AG08396 (cell line): Measurements from ENCODE around the gene TSHZ1.
"Not testable (repeated sequence)": the region's sequence is repeated elsewhere in the genome, so short reads cannot be mapped to it uniquely, and the experiment has no call there.

Source experiments
- DNase-seq: peaks from one replicate; pipeline ENCODE4 v3.0.0; 2012; ENCODE audit warnings: low spot score, mixed read lengths

Gene TSHZ1

DNA sequence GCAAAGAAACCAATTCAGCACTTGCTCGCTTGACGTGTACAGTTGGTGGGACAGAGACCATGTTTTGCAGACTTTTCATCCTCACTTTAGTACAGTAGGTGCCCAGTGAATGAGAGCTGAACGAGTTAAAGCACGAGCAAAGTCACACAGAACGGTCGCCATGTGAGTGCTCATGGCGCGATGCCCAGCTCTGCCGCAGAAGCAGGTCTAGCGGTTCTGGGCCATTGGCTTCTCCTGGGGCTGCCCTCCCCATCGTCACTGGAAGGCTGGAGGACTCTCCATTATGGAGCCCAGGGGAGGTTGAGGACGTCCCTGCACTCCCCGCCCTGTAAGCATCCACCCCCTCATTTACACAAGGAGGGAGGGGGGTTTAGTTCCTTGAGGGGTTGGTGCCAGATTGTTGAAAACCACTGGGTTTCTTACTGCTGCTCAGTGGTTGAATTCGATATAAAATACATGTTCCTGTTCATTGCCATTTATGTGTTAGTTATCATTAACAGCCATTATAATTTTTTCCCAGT, 26.6 kb upstream of the TSHZ1 start:
- DNase-seq: no peak

DNA sequence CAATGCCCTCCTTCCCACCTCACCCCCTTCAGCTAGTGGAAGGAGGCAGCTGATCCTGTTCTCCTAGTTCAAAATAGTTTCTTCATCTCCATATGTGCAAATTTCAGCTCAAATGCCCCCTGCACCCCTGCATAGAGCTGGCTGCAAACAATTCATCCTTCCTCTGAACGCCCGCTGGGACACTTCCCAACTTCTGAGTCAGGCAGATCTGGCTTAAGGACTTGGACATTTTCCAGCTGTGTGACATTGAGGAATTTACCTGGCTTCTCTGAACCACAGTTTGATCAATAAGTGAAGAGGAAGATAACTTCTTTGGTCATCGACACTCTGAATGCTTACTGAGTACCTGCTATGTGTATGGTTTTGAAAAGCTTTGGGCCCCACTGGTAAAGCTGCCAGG, 25.1 kb upstream of the TSHZ1 start:
- DNase-seq: no peak

DNA sequence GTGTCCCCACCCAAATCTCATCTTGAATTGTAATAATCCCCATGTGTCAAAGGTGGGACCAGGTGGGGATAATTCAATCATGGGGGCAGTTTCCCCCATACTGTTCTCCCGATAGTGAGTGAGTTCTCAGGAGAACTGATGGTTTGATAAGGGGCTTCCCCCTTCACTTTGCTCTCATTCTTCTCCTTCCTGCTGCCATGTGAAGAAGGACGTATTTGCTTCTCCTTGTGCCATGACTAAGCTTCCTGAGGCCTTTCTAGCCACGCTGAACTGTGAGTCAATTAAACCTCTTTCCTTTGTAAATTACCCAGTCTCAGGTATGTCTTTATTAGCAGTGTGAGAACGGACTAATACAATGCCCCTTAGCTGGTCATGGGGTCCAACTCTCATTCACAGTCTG, 22.9 kb upstream of the TSHZ1 start:
- DNase-seq: not testable (repeated sequence)

DNA sequence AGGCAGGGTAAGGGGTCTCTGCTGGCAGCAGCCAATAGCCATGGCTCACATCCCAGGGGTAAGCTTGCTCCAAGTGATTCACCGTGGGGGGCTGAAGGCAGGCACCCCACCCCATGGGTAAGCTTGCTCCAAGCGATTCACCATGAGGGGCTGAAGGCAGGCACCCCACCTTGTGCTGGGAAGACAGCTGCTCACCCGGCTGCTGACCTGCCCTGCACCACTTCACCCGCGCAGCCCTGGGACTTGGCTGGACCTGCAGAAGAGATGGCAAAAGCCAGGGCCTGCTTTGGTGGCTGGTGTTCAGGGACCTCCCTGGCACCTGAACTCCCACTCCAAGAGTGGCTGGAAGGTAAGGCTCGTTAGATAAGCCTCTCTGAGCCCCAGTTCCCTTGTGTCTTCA, 20.9 kb upstream of the TSHZ1 start:
- DNase-seq: no peak

DNA sequence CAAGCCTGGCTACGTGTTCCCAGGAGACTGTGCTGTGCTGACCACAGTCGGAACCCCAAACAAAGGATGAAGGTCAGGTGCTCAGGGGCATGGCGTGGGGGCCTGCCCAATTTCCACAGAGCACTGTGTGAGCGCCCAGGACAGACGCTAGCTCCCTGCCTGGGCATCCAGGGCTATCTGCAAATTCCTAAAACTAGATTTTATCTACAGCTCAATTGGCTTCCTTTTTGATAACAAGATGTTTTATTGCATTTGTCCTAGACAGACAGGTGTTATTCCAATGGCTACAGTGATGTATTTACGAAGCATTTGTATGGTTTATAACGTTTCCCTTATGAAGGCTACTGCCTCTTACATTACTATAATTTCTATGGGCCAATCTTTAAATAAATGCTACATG, 17.7 kb upstream of the TSHZ1 start:
- DNase-seq: no peak

DNA sequence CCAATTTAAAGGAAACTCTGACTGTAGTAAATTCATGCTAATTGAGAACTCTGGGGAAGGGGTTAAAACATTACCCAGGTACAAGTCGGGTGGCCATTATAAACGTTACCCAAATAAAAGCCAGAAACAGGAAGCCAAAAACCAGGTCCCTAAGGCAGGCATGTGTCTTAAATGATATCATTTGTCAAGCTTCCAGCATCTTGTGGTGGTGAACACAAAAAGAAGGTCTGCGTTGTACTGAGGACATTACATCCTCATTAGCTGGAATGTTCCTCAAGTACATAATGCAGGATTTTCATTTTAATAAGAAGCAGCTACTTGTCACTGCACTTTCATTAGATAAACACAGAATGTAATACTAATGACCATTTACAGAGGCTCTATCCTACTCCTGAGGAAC, 12.6 kb upstream of the TSHZ1 start:
- DNase-seq: no peak

DNA sequence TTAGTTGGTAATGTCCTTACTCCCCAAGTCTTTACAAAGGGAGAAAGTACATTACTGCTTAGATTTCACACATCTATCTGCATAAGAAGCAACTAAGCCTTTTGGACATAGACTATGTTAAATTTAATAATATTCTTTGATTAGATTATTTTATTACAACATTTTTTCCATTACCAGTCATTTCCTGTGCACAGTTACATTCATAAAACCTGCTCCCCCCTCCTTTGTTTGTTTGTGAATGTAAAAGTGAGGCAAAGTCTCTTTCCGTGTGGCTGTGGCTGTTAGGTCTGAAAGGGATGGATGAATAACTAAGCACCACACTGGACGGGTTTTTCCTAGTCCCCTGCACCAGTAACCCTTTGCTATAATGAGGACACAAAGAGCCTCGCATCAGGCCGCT, 11.3 kb upstream of the TSHZ1 start:
- DNase-seq: no peak

DNA sequence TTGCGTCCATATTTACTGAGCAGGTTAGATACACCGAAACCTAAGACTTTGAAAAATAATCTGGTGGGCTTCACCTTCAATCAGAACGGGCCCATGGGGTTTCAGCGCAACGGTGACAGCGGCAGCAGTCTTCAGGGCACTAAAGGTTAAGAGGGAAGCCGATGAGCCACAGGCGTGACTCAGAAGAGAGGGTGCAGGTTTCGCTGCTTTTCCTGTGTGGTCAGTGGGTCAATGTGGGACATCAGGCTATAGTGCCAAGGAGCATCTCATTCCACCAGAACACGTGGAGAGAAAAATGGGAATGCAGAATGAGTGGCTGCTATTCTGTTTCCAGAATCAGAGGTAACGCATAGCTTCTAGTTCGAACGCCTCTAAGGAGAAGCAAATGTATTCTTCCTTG, 10.5 kb upstream of the TSHZ1 start:
- DNase-seq: no peak

DNA sequence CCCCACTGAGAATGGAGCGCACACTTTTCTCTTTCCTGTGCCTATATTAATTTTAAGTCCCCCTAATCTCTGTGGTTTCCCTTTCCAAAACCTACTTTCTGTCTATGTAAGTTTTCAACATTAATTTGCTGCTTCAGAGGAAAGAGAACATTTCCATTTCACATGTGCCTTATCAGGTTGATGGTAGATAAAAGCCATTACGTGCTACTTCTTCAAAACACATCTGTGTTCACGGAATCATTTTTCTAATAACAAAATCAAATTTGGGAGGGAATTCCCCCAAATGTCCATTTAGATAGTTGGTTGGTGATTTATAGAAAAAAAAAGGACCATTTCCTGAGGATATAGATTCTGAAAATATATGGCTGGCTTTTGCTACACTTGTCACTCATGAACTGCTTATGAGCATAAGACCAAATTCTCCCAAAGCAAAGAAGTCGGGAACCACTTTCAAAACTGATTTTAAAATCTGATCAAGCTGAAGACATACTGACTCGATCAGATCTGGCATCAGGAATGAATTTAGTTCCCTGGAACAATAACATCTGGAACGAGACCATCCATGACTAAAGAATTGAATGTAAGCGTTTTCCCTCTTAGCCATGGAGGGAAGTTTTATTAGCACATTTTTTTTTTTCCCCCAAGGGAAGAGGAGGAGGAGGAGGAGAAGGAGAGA, 9.9 kb upstream of the TSHZ1 start:
- no peak for DNase-seq

DNA sequence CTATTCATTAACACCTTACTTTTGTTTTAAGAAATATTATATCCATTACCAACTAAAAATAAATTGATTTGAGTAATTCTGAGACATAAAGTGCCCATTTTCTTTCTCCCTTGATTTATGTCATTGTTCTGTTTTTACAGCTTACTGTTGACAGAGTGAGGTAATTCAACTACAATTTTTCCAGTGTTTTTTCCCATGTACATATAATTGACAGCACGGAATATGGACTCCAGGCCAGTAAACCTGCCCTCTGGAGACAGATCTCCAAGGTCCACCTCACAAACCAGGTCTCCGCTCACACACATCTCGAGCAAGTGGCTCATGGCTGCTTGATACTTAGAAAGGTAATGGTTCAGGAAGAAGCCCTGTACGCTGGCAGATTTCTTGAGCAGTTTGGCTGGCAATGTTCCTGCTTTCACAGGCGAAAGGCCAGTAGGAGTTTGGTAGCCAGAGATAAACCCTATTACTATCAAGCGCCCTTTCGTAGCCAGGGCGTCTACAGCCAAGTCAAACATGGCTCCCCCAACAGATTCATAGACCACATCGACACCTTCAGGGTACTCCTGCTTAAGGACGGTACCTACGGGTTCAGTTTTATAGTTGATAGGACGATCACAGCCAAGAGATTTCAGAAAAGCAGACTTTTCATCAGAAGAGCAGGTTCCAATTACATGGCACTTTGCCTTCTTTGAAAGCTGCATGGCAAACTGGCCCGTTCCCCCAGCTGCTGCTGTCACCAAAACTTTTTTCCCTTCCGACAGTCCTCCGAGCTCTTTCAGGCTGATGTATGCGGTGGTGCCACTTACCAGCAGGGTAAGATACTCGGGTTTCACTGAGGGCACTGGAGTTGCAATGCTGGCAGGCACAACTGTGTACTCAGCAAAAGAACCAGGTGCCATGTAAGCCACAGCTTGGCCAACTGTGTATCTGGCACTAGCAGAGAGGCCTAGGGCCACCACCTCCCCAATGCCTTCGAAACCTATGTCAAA, 9.0 kb upstream of the TSHZ1 start:
- DNase-seq: no peak

DNA sequence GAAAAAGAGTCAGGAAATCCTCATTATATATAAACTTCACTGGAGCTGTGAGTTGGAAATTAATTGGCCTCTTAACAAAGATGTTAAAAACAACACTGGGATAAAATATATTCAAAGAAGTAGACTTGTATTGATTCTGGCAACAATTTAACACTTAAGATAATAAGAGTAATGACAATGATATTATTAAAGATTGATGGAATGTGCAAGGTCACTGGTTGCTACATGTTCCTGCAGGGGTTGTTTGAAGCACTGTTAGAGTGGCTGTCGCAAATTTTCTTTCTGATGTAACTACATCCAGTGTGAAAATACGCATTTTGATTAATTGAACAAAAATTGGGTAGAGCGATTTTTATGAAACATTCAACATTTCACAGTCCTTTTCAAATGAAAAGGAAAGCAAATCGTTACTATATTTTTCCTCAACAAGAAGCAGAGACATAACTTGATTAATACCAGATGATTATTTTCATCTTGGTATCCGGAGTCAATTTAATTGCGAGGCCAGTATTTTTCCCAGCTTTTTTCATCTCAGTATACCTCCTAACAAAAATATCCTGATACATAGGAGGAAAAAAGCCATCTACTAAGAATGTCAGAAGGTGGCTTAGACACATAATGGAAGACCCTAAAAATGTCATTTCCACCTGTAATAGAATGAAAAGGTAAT, 7.8 kb upstream of the TSHZ1 start:
- no peak for DNase-seq

DNA sequence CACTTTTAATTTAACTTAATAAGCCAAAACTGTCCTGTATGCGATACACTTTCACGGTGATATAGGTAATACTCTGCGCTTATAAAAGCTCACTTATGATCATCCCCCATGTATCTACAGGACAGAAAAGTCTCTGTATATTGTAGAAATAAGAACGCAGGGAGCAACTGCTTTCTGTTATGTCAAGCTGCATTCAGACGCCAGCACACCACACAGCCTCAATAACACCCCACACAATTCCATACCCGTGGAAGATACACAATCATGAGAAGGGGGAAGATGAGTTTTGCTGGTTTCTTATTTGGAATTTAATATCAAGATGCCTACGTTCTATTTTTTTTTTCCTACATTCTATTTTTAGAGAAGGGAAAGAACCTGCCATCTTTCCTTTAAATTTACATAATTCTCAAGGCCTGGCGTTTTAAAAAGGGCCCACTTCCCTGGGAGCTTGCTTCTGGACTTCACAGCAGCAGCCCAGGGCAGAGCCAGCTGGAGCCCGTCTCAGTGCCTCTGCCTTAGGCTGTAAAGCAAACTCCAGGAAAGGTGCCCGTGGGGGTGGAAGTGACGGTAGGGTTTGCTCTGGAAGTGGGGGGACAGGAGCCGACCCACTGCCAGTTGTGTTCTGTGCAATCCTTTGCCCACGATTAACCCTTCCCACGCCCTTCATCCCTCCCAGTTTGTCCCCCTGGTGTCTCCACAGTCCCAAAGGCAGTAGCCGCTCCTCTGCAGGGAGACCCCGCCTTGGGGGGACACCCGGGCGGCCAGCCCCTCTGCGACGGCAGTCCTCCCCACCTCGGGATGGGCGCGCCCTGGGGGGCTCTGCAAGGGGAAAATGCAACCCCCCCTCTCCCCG, 7.0 kb upstream of the TSHZ1 start:
- peak; percentile 36 for DNase-seq

DNA sequence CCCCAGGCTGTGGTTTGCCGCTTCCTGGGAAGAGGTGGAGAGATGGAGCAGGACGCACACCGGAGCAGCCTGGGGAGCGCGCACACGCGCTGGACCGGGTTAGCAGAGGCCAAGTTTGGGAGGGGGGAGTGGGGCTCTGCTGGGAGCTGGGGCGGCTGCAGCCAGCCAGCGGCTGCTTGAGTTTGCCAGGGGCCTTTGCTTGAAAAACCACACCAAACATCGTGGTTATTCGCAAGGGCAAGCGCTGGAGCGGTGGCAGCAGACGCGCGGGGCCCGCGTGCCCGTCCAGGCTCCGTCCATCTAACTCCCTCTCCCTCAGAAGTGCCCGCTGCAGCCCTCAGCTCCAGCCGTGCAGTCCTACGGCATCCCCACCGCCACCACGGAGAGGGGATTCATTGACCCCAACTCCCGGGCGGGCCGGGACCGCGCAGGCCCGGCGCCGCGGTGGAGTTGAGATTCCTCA, 6.3 kb upstream of the TSHZ1 start:
- DNase-seq: peak; percentile 23

DNA sequence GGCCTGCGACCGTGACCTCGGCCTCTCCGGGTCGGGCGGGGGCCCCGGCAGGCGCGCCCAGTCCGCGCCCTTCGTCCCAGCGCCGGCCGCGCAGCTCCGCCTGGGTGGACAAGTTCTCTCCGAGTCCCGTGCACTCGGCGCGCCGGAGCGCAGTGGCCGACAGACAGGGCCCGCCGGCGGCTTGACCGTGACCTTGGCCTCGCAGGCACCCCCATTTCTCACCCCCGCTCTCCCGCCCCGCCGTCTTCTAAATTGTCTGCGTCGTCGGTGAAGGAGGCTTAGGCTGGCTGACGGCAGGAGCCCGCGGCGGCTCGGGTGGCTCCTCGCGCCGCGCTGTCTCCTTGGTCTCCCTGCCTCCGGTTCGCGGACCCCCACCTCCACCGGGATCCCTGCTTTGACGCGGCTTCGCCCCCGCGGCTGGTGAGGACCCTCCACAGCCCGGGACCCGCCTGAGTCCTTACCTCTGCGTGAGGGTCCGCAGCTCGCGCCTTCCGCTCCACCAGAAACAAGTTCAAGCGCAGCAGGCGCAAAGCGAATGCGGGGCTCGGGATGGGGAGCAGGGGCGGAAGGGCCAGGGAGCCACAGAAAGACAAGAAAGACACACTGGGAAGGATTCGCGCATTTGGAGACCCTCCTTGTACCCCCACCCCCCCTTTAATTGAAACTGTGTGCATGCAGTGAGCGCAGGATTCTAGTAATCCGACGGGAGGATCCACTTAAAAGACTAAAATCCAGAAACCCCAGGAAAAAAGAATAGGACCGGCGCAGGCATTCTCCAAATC, 5.7 kb upstream of the TSHZ1 start:
- DNase-seq: no peak

DNA sequence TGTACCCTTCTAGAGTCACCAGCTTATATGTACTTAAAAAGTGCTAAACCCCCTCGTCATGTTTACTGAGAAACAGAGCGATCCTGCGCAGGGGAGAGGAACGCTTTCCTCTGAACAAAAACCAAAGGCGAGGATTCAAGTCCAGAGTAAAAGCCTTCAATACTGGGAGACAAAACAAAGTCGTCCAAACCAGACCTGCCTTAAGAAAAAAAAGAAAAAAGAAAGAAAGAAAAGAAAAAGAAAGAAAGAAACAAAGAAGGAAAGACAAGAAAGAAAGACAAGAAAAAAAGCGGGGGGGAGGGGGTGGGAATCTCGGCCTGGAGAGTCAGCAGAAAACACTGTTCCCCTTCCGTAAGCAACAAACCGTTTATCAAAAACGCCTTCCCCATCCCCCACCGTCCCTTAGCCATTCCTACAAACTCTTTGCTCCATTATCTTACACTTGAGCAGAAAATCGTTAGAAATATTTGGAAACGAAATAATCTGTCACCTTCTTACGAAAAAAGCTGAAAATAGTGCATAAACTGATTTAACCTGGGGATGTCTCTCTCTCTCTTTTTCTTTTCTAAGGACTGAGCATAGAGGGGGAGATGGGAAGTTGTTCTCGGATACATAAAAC, 5.0 kb upstream of the TSHZ1 start:
- no peak for DNase-seq

DNA sequence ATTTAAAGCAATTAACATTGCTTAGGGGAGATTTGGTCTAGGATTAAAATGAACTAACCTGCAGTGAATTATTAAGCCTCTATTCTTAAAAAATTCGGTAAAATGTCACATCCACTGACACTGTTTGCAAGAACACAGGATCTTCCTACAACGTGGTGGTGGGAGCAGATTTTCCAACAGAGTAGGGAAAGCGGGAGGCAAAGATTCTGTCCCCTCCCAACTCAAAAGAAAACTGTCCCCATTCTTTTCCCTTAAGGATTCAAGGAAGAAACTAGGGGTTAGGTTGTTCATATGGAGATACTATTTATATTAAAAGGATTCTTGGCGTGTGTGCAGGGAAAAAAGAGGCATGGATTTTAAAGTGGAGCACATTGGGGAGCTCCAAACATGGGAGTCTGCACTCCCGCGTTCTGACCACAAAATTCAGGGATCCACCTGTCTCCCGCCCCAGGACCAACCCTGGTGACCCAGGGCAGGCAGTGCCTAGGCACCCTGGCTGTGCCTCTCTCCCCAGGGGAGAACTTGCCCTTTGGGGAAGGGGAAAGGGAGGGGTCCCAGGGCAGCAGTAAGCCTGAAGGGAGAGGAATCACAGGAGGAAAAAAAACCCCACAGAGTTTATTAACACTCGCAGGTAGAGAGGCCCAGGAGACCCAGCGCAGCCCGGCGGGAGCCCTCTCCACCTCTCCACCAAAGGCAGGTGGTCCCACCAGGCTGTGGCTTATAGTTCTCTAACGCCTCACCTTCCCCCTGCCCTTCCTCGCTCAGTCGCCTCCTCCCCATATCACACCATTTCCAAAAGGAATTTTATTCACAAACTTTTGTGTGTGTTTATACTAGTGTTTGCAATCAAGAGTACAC, 3.9 kb upstream of the TSHZ1 start:
- no peak for DNase-seq

DNA sequence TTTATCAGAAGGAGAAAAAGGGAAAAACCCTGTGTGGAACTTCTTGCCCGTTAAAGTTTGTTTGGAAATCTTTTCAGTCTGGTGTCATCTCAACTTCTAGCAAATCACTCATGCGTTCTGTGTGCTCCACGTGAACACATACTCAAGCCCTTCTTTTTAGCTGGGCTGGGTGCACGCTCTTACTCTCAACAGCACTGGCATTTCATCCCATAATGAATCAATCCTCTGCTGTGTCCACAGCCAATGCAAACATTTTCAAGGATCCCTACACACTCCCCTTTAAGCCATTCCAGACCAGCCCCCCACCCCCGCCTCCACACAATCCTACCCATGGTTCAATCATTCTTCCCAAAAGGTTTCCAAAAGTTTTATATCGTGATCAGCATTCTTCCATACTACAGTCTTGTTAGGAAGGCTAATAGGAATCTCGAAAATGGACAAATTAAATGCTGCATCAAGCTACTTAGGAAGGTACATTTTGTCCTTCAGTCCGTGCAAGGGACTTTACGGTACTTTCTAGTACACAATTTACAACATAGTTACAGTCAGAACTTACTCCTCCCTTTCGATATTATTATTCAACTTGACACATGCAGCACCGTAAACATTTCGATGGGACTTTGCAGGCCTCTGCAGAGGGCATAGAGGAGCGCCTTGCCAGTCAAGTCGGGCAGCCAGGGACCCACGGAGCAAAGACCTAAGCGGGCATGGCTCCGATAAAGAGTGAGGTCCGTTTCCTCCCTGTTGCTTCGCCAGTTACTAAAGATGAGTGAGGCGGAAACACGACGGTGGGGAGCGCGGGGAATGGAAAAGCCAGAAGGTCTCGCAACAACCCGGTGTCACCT, 3.1 kb upstream of the TSHZ1 start:
- DNase-seq: peak; percentile 55

DNA sequence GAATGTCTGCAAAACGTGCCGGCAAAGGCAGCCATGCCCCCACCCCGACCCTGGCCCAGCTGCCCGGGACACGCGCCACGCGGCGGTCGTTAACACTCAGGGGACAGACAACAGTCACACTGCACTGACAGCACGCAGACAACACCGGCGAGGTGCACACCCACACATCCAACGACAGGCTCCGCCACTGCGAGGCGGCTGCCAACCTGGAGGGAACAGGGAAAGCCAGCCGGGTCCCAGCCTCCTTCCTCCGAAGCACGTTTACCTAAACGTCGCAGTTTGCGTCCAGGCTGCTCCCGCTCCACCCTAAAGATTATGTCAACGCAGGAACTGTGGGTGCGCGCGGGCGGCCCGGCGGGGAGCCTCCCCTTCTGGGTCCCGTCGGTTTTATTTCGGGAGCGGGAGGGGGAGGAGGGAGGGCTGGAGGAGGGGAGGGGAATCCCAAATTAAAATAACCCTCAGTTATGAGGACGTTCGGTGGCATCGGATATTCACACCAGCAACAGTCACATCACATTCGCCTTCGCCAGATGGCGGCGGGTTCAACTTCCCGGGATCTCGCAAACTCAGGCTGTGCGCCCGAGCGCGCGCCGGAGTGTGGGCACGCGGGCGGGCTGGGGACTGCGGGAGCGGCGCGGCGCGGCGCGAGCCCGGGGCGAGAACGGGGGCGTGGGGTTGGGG, 2.3 kb upstream of the TSHZ1 start:
- DNase-seq: peak; percentile 65
